Spleen (tissue), 11 donors: ENCODE data around the gene LRRC7. TPM values are rescaled to one million over a fixed set of nuclear protein-coding genes. Genes with fewer than 3 reads are reported as not detected.

ENCODE experiments used
- DNase-seq: peaks from one replicate; pipeline ENCODE4 v3.0.0-alpha.2; 2020
- H3K27ac ChIP-seq, 8 donors: fragments of 200-600 bp; sonication (generic) in 7 of 8; 1 replicate in 4 of 8; 2 replicates in 4 of 8; pipeline versions ENCODE4 v1.5.0 to v1.8.0; 2016 to 2021; ENCODE audit warnings: inconsistent platforms in 4 of 8, mild to moderate bottlenecking in 4 of 8, moderate library complexity in 1 of 8
- H3K27me3 ChIP-seq, 7 donors: fragments of 200-600 bp; sonication (generic) in 6 of 7; replicated peaks in 1 of 7; 1 replicate in 4 of 7; 2 replicates in 3 of 7; pipeline versions ENCODE4 v1.5.0 to v1.8.0; 2016 to 2021; ENCODE audit warnings: inconsistent platforms in 3 of 7, mild to moderate bottlenecking in 1 of 7
- H3K36me3 ChIP-seq, 6 donors: fragments of 200-600 bp; sonication (generic) in 5 of 6; 1 replicate in 4 of 6; 2 replicates in 2 of 6; pipeline versions ENCODE4 v1.5.0 to v1.8.0; 2016 to 2021; ENCODE audit warnings: inconsistent platforms in 2 of 6
- H3K4me1 ChIP-seq, 6 donors: fragments of 200-600 bp; sonication (generic) in 5 of 6; 1 replicate in 3 of 6; 2 replicates in 3 of 6; pipeline versions ENCODE4 v1.5.0 to v1.8.0; 2016 to 2021; ENCODE audit warnings: inconsistent platforms in 3 of 6
- H3K4me3 ChIP-seq, 8 donors: fragments of 200-600 bp; sonication (generic) in 7 of 8; 1 replicate in 4 of 8; 2 replicates in 4 of 8; pipeline versions ENCODE4 v1.5.0 to v1.8.0; 2016 to 2021; ENCODE audit warnings: inconsistent platforms in 4 of 8, mild to moderate bottlenecking in 4 of 8, moderate library complexity in 2 of 8
- H3K9me3 ChIP-seq, 8 donors: fragments of 200-600 bp; sonication (generic) in 7 of 8; 1 replicate in 4 of 8; 2 replicates in 4 of 8; pipeline versions ENCODE4 v1.5.0 to v1.8.0; 2016 to 2021; ENCODE audit warnings: inconsistent platforms in 4 of 8
- CTCF ChIP-seq, 11 experiments: fragments of 200-600 bp in 7 of 11; fragments of 450-650 bp in 4 of 11; sonication (generic) in 4 of 11; IDR thresholded peaks in 8 of 11; conservative IDR thresholded peaks in 3 of 11; 1 replicate in 7 of 11; 2 replicates in 4 of 11; pipeline versions ENCODE4 v1.4.0 to v1.8.0; 2016 to 2021; ENCODE audit warnings: antibody characterized with exemption in 11 of 11, inconsistent platforms in 4 of 11, mild to moderate bottlenecking in 1 of 11
- POLR2A ChIP-seq, 3 donors: fragments of 450-650 bp; IDR thresholded peaks; one replicate each; pipeline ENCODE4 v1.5.1; 2017; ENCODE audit warnings: antibody characterized with exemption in 3 of 3, mild to moderate bottlenecking in 1 of 3
- POLR2AphosphoS5 ChIP-seq, 3 donors: sonication (generic); formaldehyde crosslinking; IDR thresholded peaks; one replicate each; pipeline ENCODE4 v1.5.1; 2017; ENCODE audit warnings: antibody characterized with exemption in 3 of 3
- WGBS, 5 donors: extraction: QIAGEN DNeasy Blood & Tissue Kit in 3 of 5; methylation state at CpG; one replicate each; pipeline versions ENCODE4 v1.1.5 to v1.1.7; 2013 to 2018; 5-methylcytosine and 5-hydroxymethylcytosine counted together
- intact Hi-C: fragments of 100-400 bp; cut with DNase I; formaldehyde crosslinking; loops from one replicate; pipeline ENCODE4 v1.15.0; 2023; ENCODE audit warnings: low total_unique reads
- polyA plus RNA-seq, 3 donors: library from polyadenylated mRNA; stranded (reverse); fragments of 200-250 nt; gene quantifications; one replicate each; pipeline ENCODE4 v1.2.1, GENCODE V29; 2013
- total RNA-seq, 7 donors: library from RNA; depleted of rRNA in 3 of 7; stranded (reverse); fragments of >200 nt in 3 of 7; fragmentation: NEBNext Ultra II Directional in 4 of 7; extraction: Animal tissue kit (Norgen Biotek cat#: 25700) in 4 of 7; gene quantifications; one replicate each; pipeline versions ENCODE4 v1.1.0 to v1.2.1, GENCODE V29; 2016 to 2021
- donor health status: healthy with polysubstance abuse.
- donor health status: DM: no; HTN: no; CAD: no; lungs with moderate emphysema.
- donor health status: DM: no; HTN: no; CAD: no.
- donor health status: Bipolar disorder and iron deficiency.
- donor health status: healthy.
- donor health status: DM: no; HTN: no; CAD: no.
- donor health status: DM: yes; HTN: yes; CAD: no.

Gene LRRC7
- total and polyA plus RNA-seq, 10 donors, result 0.02 to 0.63 (median 0.13) TPM; not detected in 4

GRCh38 chr1:69932760-69933159, 365.0 kb downstream of the LRRC7 start:
- TF ChIP-seq POLR2AphosphoS5 (IDR thresholded peaks at IDR 0.05) (no peak), CTCF (IDR thresholded peaks at IDR 0.05 in 8 of 11, conservative IDR thresholded peaks at IDR 0.05 in 3 of 11) (no peak)
- WGBS, 5 donors, result 84 to 95% (median 88%) methylated on average over 3 of the region's 3 CpGs
- Histone ChIP-seq H3K9me3 (peaks cover 0 to 5% (median 0%) of the 10 kb centered on the region in 8 donors), H3K27ac (no peak overlapping the region), H3K36me3 (no peaks in the 10 kb centered on the region), H3K27me3 (no peaks in the 10 kb centered on the region), H3K4me3 (no peak overlapping the region), H3K4me1 (no peaks in the 10 kb centered on the region)
- no peak for DNase-seq
- intact Hi-C loops, result no loop called here

DNA sequence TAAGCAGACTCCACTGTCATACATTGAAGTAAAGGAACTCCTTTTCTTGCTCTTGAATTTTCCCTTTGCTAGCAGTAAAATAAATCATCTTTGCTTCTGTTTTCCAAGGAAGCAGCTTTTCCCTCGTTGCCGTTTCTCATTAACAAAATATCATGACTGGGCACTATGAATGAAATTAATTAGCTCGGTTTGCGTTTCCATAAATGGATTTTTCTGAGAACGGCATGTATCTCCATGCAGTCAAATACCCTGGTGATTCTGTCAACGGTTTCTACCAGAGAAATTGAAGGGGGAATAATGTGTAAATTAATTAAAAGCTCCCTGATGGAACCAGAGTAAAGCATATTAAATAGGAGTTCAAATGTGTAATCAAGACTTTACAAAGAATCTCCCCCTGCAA, 372.5 kb downstream of the LRRC7 start:
- Histone ChIP-seq H3K4me3 (no peak overlapping the region), H3K9me3 (peaks cover 0 to 15% (median under 1%) of the 10 kb centered on the region in 8 donors), H3K27me3 (no peaks in the 10 kb centered on the region), H3K4me1 (no peaks in the 10 kb centered on the region), H3K36me3 (no peaks in the 10 kb centered on the region), H3K27ac (no peak overlapping the region)
- intact Hi-C loops, result no loop called here
- no peak for DNase-seq
- TF ChIP-seq POLR2A (IDR thresholded peaks at IDR 0.05) (no peak), POLR2AphosphoS5 (IDR thresholded peaks at IDR 0.05) (no peak), CTCF (IDR thresholded peaks at IDR 0.05 in 8 of 11, conservative IDR thresholded peaks at IDR 0.05 in 3 of 11) (no peak)
- WGBS, 5 donors, result 70 to 78% (median 74%) methylated on average over 6 of the region's 6 CpGs

DNA sequence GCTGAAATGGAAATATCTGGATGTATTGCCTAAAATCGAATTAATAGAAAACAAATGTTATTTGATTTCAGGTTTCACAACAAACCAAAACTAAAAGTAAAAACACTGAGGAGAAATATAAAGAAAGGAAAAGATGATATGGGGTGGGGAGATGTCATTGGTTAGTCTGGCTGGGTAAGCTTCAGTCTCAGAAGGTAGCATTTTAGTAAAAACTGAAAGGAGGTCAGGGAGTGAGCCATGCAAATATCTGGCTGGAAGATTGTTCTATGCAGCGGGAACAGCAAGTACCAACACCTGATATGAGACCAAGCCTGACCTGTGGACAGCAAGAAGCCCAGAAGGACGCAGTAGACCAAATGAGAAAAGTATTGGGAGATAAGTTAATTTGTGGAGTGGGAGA, 373.1 kb downstream of the LRRC7 start:
- intact Hi-C loops, result no loop called here
- H3K27me3 ChIP-seq, result no peaks in the 10 kb centered on the region
- H3K4me1 ChIP-seq, result no peaks in the 10 kb centered on the region
- no peak for DNase-seq
- H3K36me3 ChIP-seq, result no peaks in the 10 kb centered on the region
- peaks cover 0 to 21% (median 7%) of the 10 kb centered on the region in 8 donors for H3K9me3 ChIP-seq
- TF ChIP-seq POLR2AphosphoS5 (IDR thresholded peaks at IDR 0.05), result no peak
- no peak for TF ChIP-seq CTCF (IDR thresholded peaks at IDR 0.05 in 8 of 11, conservative IDR thresholded peaks at IDR 0.05 in 3 of 11)
- TF ChIP-seq POLR2A (IDR thresholded peaks at IDR 0.05), result no peak
- H3K4me3 ChIP-seq, result no peak overlapping the region
- 73 to 84% (median 76%) methylated on average over 3 of the region's 3 CpGs for WGBS, 5 donors
- no peak overlapping the region for H3K27ac ChIP-seq

DNA sequence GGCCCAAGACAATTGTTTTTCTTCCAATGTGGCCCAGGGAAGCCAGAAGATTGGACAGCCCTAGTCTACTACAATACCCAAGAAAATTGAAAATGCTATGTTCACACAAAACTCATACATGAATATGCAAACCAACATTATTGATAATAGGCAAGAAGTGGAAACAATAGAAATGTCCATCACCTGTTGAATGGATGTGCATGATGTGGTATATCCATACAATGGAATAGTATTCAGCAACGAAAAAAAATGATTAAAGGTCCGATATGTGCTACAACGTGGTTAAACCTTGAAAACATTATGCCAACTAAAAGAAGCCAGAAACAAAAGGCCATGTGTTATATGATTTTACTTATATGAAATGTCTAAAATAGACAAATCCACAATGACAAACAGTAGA, 375.3 kb downstream of the LRRC7 start:
- intact Hi-C loops, result no loop called here
- H3K4me3 ChIP-seq, result no peak overlapping the region
- no peaks in the 10 kb centered on the region for H3K4me1 ChIP-seq
- WGBS, 5 donors, result 81 to 86% (median 84%) methylated on average over 3 of the region's 3 CpGs
- H3K27me3 ChIP-seq, result no peaks in the 10 kb centered on the region
- H3K36me3 ChIP-seq, result no peaks in the 10 kb centered on the region
- DNase-seq, result no peak
- TF ChIP-seq POLR2A (IDR thresholded peaks at IDR 0.05) (no peak), POLR2AphosphoS5 (IDR thresholded peaks at IDR 0.05) (no peak)
- no peak overlapping the region for H3K27ac ChIP-seq
- peaks cover 0 to 29% (median 16%) of the 10 kb centered on the region in 8 donors for H3K9me3 ChIP-seq

- Histone ChIP-seq H3K9me3 (peaks cover 0 to 29% (median 16%) of the 10 kb centered on the region in 8 donors), H3K36me3 (no peaks in the 10 kb centered on the region), H3K4me1 (no peaks in the 10 kb centered on the region), H3K27ac (no peak overlapping the region), H3K4me3 (no peak overlapping the region), H3K27me3 (no peaks in the 10 kb centered on the region)
- TF ChIP-seq POLR2AphosphoS5 (IDR thresholded peaks at IDR 0.05) (no peak), CTCF (IDR thresholded peaks at IDR 0.05 in 8 of 11, conservative IDR thresholded peaks at IDR 0.05 in 3 of 11) (no peak), POLR2A (IDR thresholded peaks at IDR 0.05) (no peak)
- DNase-seq, result no peak
- intact Hi-C loops, result no loop called here
- WGBS, 5 donors, result 79 to 94% (median 83%) methylated on average over 2 of the region's 2 CpGs
Observed at GRCh38 chr1:69946935-69947334, 379.2 kb downstream of the LRRC7 start.
